Measurements from ENCODE around the gene ARL16. TPM values are rescaled to one million over a fixed set of nuclear protein-coding genes. Genes with fewer than 3 reads are reported as not detected.
A peak's percentile ranks its signal among the peaks of the same experiment; 100 is the strongest.

ARL16 gene
- polyA plus RNA-seq, 1 donor from 2014 or later, result 156 TPM

DNA sequence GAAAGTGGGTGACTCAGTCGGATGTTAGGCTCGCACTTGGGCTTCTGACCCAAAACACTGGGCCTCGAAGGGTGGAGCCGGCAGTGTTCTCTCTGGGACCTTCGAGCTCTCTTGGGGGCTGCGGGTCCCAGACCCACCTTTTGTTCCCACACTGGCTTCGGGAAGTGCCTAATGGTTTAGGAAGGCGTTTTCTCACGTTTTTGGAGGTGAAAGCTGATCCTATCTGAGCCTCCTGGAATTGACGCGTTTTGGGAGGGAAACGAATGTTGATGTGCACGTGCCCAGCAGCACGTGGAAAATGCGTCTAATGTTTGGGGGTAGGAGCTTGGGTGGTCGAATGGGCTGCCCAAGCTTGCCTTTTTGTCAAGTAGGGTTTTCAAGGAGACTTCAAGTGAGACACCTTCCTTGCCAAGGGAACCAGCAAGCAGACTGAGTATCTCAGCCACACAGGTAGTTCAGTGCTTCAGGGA, 880 bp upstream of the ARL16 start:
- no peaks in the 10 kb centered on the region for H3K9me2 ChIP-seq (ENCODE audit: insufficient read depth, low read length)
- peak overlapping the region; percentile 89 for H3K4me2 ChIP-seq (ENCODE audit: low read length)
- peak overlapping the region; percentile 100 for H3K4me3 ChIP-seq (ENCODE audit: low read length)
- H3K9me3 ChIP-seq (ENCODE audit: low read length), result no peaks in the 10 kb centered on the region
- H3K27me3 ChIP-seq (ENCODE audit: insufficient read depth, low read depth, low read length), result no peaks in the 10 kb centered on the region
- no peaks in the 10 kb centered on the region for H3F3A ChIP-seq (ENCODE audit: insufficient read depth, low read length, poor library complexity, severe bottlenecking)
- H2AFZ ChIP-seq (ENCODE audit: low read depth, low read length), result no peak overlapping the region
- H3K36me3 ChIP-seq (ENCODE audit: insufficient read depth, low read length), result no peaks in the 10 kb centered on the region
- TF ChIP-seq TAF1 (IDR thresholded peaks at IDR 0.05; ENCODE audit: low read depth) (no peak), EP300 (conservative IDR thresholded peaks at IDR 0.05; ENCODE audit: poor library complexity, severe bottlenecking) (no peak), EZH2 (IDR thresholded peaks at IDR 0.05; ENCODE audit: borderline replicate concordance, insufficient read depth, low read length, poor library complexity, severe bottlenecking) (no peak), POLR2AphosphoS5 (IDR thresholded peaks at IDR 0.05) (no peak), MXI1 (conservative IDR thresholded peaks at IDR 0.05; ENCODE audit: poor library complexity, severe bottlenecking) (no peak), SMC3 (conservative IDR thresholded peaks at IDR 0.05; ENCODE audit: poor library complexity) (no peak), RAD21 (conservative IDR thresholded peaks at IDR 0.05) (no peak)
- TF ChIP-seq, protein P1, sequence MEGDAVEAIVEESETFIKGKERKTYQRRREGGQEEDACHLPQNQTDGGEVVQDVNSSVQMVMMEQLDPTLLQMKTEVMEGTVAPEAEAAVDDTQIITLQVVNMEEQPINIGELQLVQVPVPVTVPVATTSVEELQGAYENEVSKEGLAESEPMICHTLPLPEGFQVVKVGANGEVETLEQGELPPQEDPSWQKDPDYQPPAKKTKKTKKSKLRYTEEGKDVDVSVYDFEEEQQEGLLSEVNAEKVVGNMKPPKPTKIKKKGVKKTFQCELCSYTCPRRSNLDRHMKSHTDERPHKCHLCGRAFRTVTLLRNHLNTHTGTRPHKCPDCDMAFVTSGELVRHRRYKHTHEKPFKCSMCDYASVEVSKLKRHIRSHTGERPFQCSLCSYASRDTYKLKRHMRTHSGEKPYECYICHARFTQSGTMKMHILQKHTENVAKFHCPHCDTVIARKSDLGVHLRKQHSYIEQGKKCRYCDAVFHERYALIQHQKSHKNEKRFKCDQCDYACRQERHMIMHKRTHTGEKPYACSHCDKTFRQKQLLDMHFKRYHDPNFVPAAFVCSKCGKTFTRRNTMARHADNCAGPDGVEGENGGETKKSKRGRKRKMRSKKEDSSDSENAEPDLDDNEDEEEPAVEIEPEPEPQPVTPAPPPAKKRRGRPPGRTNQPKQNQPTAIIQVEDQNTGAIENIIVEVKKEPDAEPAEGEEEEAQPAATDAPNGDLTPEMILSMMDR (IDR thresholded peaks at IDR 0.05; ENCODE audit: poor library complexity, severe bottlenecking), result no peak
- TF ChIP-seq, protein P2, sequence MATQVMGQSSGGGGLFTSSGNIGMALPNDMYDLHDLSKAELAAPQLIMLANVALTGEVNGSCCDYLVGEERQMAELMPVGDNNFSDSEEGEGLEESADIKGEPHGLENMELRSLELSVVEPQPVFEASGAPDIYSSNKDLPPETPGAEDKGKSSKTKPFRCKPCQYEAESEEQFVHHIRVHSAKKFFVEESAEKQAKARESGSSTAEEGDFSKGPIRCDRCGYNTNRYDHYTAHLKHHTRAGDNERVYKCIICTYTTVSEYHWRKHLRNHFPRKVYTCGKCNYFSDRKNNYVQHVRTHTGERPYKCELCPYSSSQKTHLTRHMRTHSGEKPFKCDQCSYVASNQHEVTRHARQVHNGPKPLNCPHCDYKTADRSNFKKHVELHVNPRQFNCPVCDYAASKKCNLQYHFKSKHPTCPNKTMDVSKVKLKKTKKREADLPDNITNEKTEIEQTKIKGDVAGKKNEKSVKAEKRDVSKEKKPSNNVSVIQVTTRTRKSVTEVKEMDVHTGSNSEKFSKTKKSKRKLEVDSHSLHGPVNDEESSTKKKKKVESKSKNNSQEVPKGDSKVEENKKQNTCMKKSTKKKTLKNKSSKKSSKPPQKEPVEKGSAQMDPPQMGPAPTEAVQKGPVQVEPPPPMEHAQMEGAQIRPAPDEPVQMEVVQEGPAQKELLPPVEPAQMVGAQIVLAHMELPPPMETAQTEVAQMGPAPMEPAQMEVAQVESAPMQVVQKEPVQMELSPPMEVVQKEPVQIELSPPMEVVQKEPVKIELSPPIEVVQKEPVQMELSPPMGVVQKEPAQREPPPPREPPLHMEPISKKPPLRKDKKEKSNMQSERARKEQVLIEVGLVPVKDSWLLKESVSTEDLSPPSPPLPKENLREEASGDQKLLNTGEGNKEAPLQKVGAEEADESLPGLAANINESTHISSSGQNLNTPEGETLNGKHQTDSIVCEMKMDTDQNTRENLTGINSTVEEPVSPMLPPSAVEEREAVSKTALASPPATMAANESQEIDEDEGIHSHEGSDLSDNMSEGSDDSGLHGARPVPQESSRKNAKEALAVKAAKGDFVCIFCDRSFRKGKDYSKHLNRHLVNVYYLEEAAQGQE (IDR thresholded peaks at IDR 0.05; ENCODE audit: borderline replicate concordance), result no peak
- no peak overlapping the region for H3K27ac ChIP-seq (ENCODE audit: low read length)
- H4K20me1 ChIP-seq (ENCODE audit: insufficient read depth), result peaks cover 7% of the 10 kb centered on the region
- peaks cover 37% of the 10 kb centered on the region for H3K79me2 ChIP-seq (replicated peaks; ENCODE audit: insufficient read depth, low read length)
- peak overlapping the region; percentile 80 for H3K9ac ChIP-seq (ENCODE audit: low read length)

DNA sequence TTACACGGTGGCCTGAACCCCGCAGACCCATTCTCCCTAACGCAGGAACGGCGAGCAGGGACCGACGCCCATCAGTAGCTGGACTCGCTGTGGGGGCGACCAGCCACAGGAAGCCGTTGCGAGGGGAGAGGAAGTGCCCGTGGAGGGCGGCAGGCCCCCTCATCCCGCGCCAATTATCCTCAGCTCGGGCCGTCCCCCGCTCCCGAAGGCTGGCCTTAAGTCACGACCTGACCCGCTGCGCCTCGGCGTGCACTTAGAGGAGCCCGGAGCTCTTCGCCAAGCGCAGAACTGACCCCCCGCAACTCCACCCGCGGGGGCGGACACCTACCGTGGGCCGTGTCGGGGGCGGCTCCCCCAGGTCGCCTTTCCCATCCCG, 401 bp downstream of the ARL16 start:
- Histone ChIP-seq H3F3A (ENCODE audit: insufficient read depth, low read length, poor library complexity, severe bottlenecking) (no peaks in the 10 kb centered on the region), H4K20me1 (ENCODE audit: insufficient read depth) (peaks cover 7% of the 10 kb centered on the region), H3K9ac (ENCODE audit: low read length) (peak overlapping the region; percentile 98), H3K27ac (ENCODE audit: low read length) (peak overlapping the region; percentile 92), H3K4me2 (ENCODE audit: low read length) (peak overlapping the region; percentile 63), H3K36me3 (ENCODE audit: insufficient read depth, low read length) (no peaks in the 10 kb centered on the region), H3K27me3 (ENCODE audit: insufficient read depth, low read depth, low read length) (no peaks in the 10 kb centered on the region), H2AFZ (ENCODE audit: low read depth, low read length) (peak overlapping the region; percentile 33), H3K79me2 (replicated peaks; ENCODE audit: insufficient read depth, low read length) (peaks cover 37% of the 10 kb centered on the region), H3K4me3 (ENCODE audit: low read length) (peak overlapping the region; percentile 100), H3K9me3 (ENCODE audit: low read length) (no peaks in the 10 kb centered on the region), H3K9me2 (ENCODE audit: insufficient read depth, low read length) (no peaks in the 10 kb centered on the region)
- TF ChIP-seq EP300 (conservative IDR thresholded peaks at IDR 0.05; ENCODE audit: poor library complexity, severe bottlenecking) (no peak), POLR2AphosphoS5 (IDR thresholded peaks at IDR 0.05) (no peak), SMC3 (conservative IDR thresholded peaks at IDR 0.05; ENCODE audit: poor library complexity) (no peak), EZH2 (IDR thresholded peaks at IDR 0.05; ENCODE audit: borderline replicate concordance, insufficient read depth, low read length, poor library complexity, severe bottlenecking) (no peak), TAF1 (IDR thresholded peaks at IDR 0.05; ENCODE audit: low read depth) (no peak), RAD21 (conservative IDR thresholded peaks at IDR 0.05) (no peak), MXI1 (conservative IDR thresholded peaks at IDR 0.05; ENCODE audit: poor library complexity, severe bottlenecking) (no peak)
- TF ChIP-seq, protein P1 (IDR thresholded peaks at IDR 0.05; ENCODE audit: poor library complexity, severe bottlenecking), result no peak

All from neural cell (in vitro differentiated cells).